Gastrocnemius medialis (tissue), 4 donors: Measurements from ENCODE around the gene NDUFB2.

Source experiments
- POLR2A ChIP-seq, 2 donors: fragments of 450-650 bp; IDR thresholded peaks; one replicate each; pipeline ENCODE4 v1.6.1; 2017; ENCODE audit warnings: antibody characterized with exemption in 2 of 2, mild to moderate bottlenecking in 2 of 2, moderate library complexity in 2 of 2
- TF ChIP-seq, protein P1 (sequence below), 5 experiments: fragments of 450-650 bp in 3 of 5; fragments of 200-600 bp in 2 of 5; sonication (generic) in 2 of 5; IDR thresholded peaks in 4 of 5; conservative IDR thresholded peaks in 1 of 5; 1 replicate in 4 of 5; 2 replicates in 1 of 5; pipeline ENCODE4 v1.5.1; 2016 to 2019; ENCODE audit warnings: antibody characterized with exemption in 5 of 5, mild to moderate bottlenecking in 3 of 5, moderate library complexity in 3 of 5

DNA sequence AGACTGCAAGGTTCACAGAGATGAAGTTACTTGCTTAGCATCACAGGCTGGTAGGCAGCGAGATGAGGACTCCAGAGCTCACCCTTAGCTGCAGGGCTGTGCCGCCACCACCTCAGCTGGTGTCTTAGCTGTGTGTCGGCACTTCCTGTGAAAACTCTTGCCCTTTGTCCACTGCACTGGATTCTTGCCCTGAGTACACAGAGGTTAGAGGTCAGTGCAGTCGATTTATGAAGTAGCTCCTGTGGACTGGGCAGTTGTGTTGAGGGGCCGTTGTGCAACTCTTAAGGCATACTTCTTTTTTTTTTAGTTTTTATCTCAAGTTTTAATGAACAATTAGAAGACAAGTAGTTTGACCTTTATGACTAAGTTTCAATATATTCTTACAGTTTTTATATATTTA is 10.6 kb downstream of the NDUFB2 start:
- TF ChIP-seq, protein P1, sequence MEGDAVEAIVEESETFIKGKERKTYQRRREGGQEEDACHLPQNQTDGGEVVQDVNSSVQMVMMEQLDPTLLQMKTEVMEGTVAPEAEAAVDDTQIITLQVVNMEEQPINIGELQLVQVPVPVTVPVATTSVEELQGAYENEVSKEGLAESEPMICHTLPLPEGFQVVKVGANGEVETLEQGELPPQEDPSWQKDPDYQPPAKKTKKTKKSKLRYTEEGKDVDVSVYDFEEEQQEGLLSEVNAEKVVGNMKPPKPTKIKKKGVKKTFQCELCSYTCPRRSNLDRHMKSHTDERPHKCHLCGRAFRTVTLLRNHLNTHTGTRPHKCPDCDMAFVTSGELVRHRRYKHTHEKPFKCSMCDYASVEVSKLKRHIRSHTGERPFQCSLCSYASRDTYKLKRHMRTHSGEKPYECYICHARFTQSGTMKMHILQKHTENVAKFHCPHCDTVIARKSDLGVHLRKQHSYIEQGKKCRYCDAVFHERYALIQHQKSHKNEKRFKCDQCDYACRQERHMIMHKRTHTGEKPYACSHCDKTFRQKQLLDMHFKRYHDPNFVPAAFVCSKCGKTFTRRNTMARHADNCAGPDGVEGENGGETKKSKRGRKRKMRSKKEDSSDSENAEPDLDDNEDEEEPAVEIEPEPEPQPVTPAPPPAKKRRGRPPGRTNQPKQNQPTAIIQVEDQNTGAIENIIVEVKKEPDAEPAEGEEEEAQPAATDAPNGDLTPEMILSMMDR (IDR thresholded peaks at IDR 0.05 in 4 of 5, conservative IDR thresholded peaks at IDR 0.05 in 1 of 5), result no peak
- TF ChIP-seq POLR2A (IDR thresholded peaks at IDR 0.05), result no peak
